GM19239 (cell line): Measurements from ENCODE around the gene TIGD7.
"Not testable (repeated sequence)": the region's sequence is repeated elsewhere in the genome, so short reads cannot be mapped to it uniquely, and the experiment has no call there.

Experiments used
- DNase-seq: peaks from one replicate; pipeline ENCODE4 v3.0.0; 2011; ENCODE audit warnings: low spot score; ENCODE audit not compliant: insufficient read length
- FAIRE-seq: peaks from 2 replicates; lab custom pipeline; 2011; peaks lifted over from hg19 to GRCh38; lab: Jason Lieb, UNC

The TIGD7 gene

GRCh38 chr16:3282730-3283542, 22.3 kb downstream of the TIGD7 start, which contains the start of gene ZNF263:
Gene ZNF263, plus strand, starts transcription at chr16:3283491. Its CDS starts 328 bp downstream, at chr16:3283819.
- DNase-seq (peak; percentile 94), FAIRE-seq (peak; percentile 97)

- FAIRE-seq (peak; percentile 70), DNase-seq (no peak)
Measured at GRCh38 chr16:3282103-3282729, 23.0 kb downstream of the TIGD7 start.

GRCh38 chr16:3281222-3281820, 23.9 kb downstream of the TIGD7 start:
- FAIRE-seq (no peak), DNase-seq (no peak)

- DNase-seq, result no peak
- no peak for FAIRE-seq
Measured at GRCh38 chr16:3276679-3277078, 28.6 kb downstream of the TIGD7 start.

GRCh38 chr16:3274947-3275346, 30.3 kb downstream of the TIGD7 start:
- no peak for DNase-seq
- FAIRE-seq, result no peak

GRCh38 chr16:3274490-3274889, 30.7 kb downstream of the TIGD7 start:
- FAIRE-seq (no peak), DNase-seq (no peak)

- FAIRE-seq, DNase-seq: not testable (repeated sequence)
Measured at GRCh38 chr16:3271281-3271680, 33.9 kb downstream of the TIGD7 start.

- DNase-seq, FAIRE-seq: not testable (repeated sequence)
Measured at GRCh38 chr16:3270718-3271117, 34.5 kb downstream of the TIGD7 start.

- DNase-seq, result no peak
- no peak for FAIRE-seq
Measured at GRCh38 chr16:3268294-3268693, 36.9 kb downstream of the TIGD7 start.

- FAIRE-seq (no peak), DNase-seq (no peak)
Measured at GRCh38 chr16:3266873-3267537, 38.2 kb downstream of the TIGD7 start.

GRCh38 chr16:3264137-3265036, 40.8 kb downstream of the TIGD7 start:
- peak; percentile 96 for DNase-seq
- FAIRE-seq, result peak; percentile 89

- DNase-seq, result no peak
- FAIRE-seq, result no peak
Measured at GRCh38 chr16:3262517-3262916, 42.7 kb downstream of the TIGD7 start.

GRCh38 chr16:3259836-3260235, 45.4 kb downstream of the TIGD7 start:
- no peak for FAIRE-seq

GRCh38 chr16:3256866-3257465, 48.3 kb downstream of the TIGD7 start:
- FAIRE-seq, result no peak
- no peak for DNase-seq

More at GRCh38 chr16:3259836-3260235, 45.4 kb downstream of the TIGD7 start:
- no peak for DNase-seq

GRCh38 chr16:3256146-3256865, 48.9 kb downstream of the TIGD7 start, which contains the start of gene MEFV:
Gene MEFV, minus strand, starts transcription at chr16:3256633. Its CDS starts 46 bp downstream, at chr16:3256587.
- no peak for DNase-seq
- FAIRE-seq, result no peak

GRCh38 chr16:3254309-3254708, 50.9 kb downstream of the TIGD7 start:
- DNase-seq, result no peak
- no peak for FAIRE-seq

GRCh38 chr16:3252967-3253366, 52.3 kb downstream of the TIGD7 start:
- no peak for DNase-seq
- no peak for FAIRE-seq

GRCh38 chr16:3249451-3249850, 55.8 kb downstream of the TIGD7 start:
- DNase-seq (no peak), FAIRE-seq (no peak)
